Nephron (organoid): ENCODE measurements around the gene APOBR.

Source experiments
- H3K27ac Mint-ChIP-seq, 3 experiments: 2 replicates each; pipeline ENCODE4 v1.8.0; 2020; ENCODE audit warnings: mixed read lengths in 3 of 3, mild to moderate bottlenecking in 2 of 3, moderate library complexity in 1 of 3
- H3K27me3 Mint-ChIP-seq: 2 replicates; pipeline ENCODE4 v1.8.0; 2021; ENCODE audit warnings: low read depth, mild to moderate bottlenecking, moderate library complexity, mixed read lengths
- H3K36me3 Mint-ChIP-seq: 2 replicates; pipeline ENCODE4 v1.8.0; 2020; ENCODE audit warnings: low read depth, mixed read lengths
- H3K4me1 Mint-ChIP-seq: 2 replicates; pipeline ENCODE4 v1.8.0; 2020; ENCODE audit warnings: mixed read lengths
- H3K4me3 Mint-ChIP-seq, 3 experiments: 2 replicates each; pipeline ENCODE4 v1.8.0; 2020; ENCODE audit warnings: mild to moderate bottlenecking in 3 of 3, mixed read lengths in 3 of 3, moderate library complexity in 2 of 3
- H3K9me3 Mint-ChIP-seq: 2 replicates; pipeline ENCODE4 v1.8.0; 2020; ENCODE audit warnings: mixed read lengths
- CTCF ChIP-seq, 3 experiments: fragments of 200-600 bp; sonication (generic); IDR thresholded peaks; one replicate each; pipeline ENCODE4 v1.5.0; 2021; ENCODE audit warnings: antibody characterized with exemption in 3 of 3; ENCODE audit not compliant: unreplicated experiment in 3 of 3

The APOBR gene

DNA sequence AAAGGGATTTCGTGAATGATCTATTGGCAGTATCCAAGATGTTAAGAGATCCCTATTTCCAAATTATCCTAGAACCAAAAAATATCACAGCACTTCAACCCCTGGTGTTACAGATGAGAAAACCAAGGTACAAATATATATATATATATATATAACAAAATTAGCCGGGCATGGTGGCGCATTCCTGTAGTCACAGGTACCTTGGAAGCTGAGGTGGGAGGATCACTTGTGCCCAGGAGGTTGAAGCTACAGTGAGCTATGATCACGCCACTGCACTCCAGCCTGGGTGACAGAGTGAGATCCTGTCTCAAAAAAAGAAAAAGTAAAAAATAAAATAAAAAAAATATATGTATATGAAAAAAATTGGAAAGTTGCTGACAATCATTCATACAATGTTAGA lies 1.9 kb upstream of the APOBR start:
- Mint-ChIP-seq H3K4me1 (no peaks in the 10 kb centered on the region), H3K27ac (peak overlapping the region; percentile 100), H3K27me3 (peaks cover 7% of the 10 kb centered on the region), H3K36me3 (peaks cover 6% of the 10 kb centered on the region), H3K4me3 (peak overlapping the region; percentile 99 to 100 (median 99)), H3K9me3 (no peaks in the 10 kb centered on the region)
- no peak for TF ChIP-seq CTCF (IDR thresholded peaks at IDR 0.05; ENCODE audit: unreplicated experiment in 3 of 3)

- Mint-ChIP-seq H3K36me3 (no peaks in the 10 kb centered on the region), H3K27me3 (peaks cover 7% of the 10 kb centered on the region), H3K27ac (peak overlapping the region in 1 of 3 experiments; percentile 68), H3K4me1 (no peaks in the 10 kb centered on the region), H3K9me3 (no peaks in the 10 kb centered on the region), H3K4me3 (peak overlapping the region in 1 of 3 experiments; percentile 62)
- no peak for TF ChIP-seq CTCF (IDR thresholded peaks at IDR 0.05; ENCODE audit: unreplicated experiment in 3 of 3)
Observed at GRCh38 chr16:28495098-28495793, 803 bp downstream of the APOBR start.

GRCh38 chr16:28495795-28496749 lies 1.6 kb downstream of the APOBR start:
- Mint-ChIP-seq H3K36me3 (no peaks in the 10 kb centered on the region), H3K9me3 (no peaks in the 10 kb centered on the region), H3K4me1 (no peaks in the 10 kb centered on the region), H3K4me3 (no peak overlapping the region), H3K27ac (no peak overlapping the region), H3K27me3 (peaks cover 7% of the 10 kb centered on the region)
- TF ChIP-seq CTCF (IDR thresholded peaks at IDR 0.05; ENCODE audit: unreplicated experiment in 3 of 3), result no peak

DNA sequence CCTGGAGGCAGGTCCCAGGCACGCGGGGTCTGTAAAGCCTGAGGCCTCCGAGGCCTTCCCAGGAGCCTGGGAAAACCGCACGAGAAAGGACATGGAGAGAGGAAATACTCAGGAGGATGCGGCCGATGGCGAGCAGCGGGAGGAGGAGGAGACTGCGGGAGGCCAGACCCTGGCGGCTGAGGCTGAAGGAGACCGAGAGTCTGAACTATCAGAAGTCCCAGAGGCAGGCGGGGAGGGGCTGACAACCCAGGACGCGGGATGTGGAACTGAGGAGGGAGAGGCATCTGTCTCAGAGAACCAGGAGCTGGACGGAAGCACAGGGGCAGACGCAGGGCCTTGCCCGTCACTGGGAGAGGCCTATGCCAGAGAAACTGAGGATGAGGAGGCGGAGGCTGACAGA lies 2.4 kb downstream of the APOBR start:
- TF ChIP-seq CTCF (IDR thresholded peaks at IDR 0.05; ENCODE audit: unreplicated experiment in 3 of 3), result no peak
- Mint-ChIP-seq H3K4me3 (no peak overlapping the region), H3K9me3 (no peaks in the 10 kb centered on the region), H3K36me3 (no peaks in the 10 kb centered on the region), H3K4me1 (no peaks in the 10 kb centered on the region), H3K27me3 (peaks cover 7% of the 10 kb centered on the region), H3K27ac (peak overlapping the region in 1 of 3 experiments; percentile 18)

DNA sequence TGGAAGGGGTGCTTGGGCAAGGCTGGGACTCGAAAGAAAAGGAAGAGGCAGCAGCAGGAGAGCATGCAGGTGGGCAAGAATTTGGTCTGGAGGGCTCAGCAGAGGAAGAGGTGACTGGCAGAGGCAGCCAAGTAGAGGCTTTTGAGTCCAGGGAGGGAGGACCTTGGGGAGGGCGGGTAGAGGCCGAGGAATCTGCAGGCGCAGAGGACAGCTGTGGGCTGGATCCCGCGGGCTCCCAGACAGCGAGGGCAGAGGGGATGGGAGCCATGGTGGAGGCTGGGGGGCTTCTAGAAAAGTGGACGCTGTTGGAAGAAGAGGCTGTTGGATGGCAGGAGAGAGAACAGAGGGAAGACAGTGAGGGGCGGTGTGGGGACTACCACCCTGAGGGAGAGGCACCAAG lies 2.9 kb downstream of the APOBR start:
- H3K27me3 Mint-ChIP-seq, result peaks cover 7% of the 10 kb centered on the region
- no peak for TF ChIP-seq CTCF (IDR thresholded peaks at IDR 0.05; ENCODE audit: unreplicated experiment in 3 of 3)
- no peaks in the 10 kb centered on the region for H3K36me3 Mint-ChIP-seq
- no peak overlapping the region for H3K4me3 Mint-ChIP-seq
- no peaks in the 10 kb centered on the region for H3K4me1 Mint-ChIP-seq
- no peak overlapping the region for H3K27ac Mint-ChIP-seq
- no peaks in the 10 kb centered on the region for H3K9me3 Mint-ChIP-seq
